GM15510 (cell line): Measurements from ENCODE around the gene SFXN2.

ENCODE experiments used
- POLR2A ChIP-seq: IDR thresholded peaks from 3 replicates; pipeline ENCODE4 v1.6.1; 2011; ENCODE audit warnings: borderline replicate concordance; ENCODE audit not compliant: insufficient read length; ENCODE audit errors: extremely low read depth

SFXN2 gene

DNA sequence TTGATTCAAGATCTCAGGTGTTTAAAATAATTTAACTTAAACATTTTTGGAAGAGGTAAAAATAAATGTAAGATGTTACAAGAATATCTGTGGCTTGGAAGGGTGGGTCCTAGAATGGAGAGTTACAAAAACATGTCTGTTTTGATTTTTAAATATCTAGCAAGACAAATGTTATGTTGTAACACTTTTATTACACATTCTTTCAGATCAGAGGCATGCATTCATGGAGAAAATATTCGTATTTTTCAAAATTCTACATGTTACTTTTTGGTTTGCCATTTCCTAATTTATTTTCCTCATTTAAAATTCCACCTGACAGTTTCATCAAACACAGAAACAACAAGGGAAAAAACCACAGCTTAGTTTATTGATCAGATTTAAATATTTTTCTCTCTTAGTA is 39.3 kb downstream of the SFXN2 start:
- no peak for TF ChIP-seq POLR2A

DNA sequence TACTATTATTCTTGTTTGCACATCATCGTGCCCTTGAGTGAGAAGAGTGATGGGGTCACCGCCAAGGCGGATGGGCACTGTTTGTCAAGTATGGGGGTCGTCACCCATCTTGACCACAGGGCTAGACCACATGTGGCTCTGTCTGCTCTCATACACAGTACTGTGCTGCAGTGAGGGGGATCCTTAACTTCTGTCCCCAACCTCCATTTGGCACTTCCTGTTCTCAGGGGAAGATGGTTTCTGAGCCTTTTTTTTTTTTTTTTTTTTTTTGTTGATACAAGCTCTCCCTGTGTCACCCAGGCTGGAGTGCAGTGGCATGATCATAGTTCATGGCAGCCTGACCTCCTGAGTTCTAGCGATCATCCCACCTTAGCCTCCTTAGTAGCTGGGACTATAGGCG is 42.9 kb downstream of the SFXN2 start:
- TF ChIP-seq POLR2A = no peak

DNA sequence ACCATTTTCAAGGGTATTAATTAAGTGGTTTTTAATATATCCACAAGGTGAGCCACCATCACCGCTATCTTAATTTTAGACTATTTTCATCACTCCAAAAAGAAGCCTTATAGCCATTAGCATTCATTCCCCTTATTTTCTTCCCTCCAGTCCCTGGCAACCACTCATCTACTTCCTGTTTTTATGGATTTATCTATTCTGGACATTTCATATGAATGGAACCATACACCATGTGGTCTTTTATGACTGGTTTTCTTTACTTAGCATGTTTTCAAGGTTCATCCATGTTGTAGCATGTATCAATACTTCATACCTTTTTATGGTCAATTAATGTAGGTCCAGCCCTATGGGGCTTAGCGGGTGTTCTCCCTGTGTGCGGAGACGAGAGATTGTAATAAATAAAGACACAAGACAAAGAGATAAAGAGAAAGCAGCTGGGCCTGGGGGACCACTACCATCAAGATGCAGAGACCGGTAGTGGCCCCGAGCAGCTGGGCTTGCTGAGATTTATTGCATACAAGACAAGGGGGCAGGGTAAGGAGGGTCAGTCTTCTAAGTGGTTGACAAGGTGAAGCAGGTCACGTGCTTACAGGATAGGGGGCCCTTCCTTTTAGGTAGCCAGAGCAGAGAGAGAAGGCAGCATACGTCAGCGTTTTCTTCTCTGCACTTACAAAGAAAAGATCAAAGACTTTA is 44.0 kb downstream of the SFXN2 start:
- no peak for TF ChIP-seq POLR2A

DNA sequence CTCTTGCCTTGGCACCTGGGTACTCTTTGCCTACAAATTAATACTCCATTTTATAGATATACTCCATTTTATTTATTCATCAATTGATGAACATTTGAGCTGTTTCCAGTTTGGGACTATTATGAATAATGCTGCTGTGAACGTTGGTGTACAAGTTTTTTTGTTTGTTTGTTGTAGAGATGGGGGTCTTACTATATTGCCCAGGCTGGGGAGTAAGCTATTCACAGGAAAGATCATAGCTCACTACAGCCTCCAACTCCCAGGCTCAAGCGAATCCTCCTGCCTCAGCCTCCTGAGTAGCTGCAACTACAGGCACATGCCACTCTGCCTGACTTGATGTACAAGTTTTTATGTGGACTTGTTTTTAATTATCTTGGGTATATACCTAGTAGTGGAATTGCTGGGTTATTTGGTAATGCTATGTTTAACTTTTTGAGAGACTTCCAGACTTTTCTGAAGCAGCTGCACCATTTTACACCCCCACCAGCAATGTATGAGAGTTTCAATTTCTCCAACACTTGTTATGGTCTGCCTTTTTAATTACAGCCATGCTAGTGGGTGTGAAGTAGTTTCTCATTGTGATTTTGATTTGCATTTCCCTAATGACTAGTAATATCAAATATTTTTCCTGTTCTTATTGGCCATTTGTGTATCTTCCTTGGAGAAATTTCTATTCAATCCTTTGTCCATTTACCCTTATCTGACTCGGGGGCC is 45.2 kb downstream of the SFXN2 start:
- TF ChIP-seq POLR2A = no peak

DNA sequence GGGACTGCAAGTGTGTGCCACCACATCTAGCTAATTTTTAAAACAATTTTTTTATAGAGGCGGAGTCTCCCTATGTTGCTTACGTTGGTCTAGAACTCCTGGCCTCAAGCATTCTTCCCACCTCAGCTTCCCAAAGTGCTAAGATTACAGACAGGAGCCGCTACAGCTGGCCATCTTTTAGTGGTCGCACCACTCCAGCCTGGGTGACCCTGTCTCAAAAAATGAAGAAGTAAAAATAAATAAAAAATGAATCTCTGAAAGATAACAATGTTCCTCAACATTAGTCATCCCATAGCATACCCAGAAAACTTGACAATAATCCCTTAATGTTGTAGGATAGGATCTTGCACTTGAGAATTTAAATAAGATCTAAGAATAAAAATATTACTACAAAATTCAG is 47.5 kb downstream of the SFXN2 start:
- no peak for TF ChIP-seq POLR2A

DNA sequence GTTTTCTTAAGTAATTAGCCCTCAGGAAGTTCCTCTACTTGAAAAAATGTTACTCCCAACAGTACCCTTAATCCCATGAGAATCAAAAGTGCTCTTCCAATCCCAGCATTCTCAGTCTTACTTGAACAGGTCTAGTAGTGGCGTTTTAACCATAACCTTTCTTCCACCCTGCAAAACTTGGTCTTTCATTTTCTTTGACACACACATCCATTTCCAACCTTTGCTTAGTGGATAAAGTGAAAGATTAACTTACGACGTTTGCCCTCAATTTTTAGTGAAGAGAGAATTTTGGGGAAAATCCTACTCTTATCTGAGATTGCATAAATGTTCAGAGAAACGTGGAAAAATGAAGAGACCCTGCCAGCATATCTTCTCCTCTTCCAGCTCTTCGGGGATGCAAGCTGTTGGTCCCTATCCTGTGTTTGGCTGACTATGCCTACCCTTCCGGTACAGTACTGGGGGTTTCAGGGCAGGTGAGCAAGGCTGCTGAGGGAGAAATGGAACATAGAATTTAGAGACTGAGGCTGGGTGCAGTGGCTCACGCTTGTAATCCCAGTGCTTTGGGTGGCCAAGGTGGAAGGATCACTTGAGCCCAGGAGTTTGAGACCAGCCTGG is 48.1 kb downstream of the SFXN2 start:
- TF ChIP-seq POLR2A = no peak

DNA sequence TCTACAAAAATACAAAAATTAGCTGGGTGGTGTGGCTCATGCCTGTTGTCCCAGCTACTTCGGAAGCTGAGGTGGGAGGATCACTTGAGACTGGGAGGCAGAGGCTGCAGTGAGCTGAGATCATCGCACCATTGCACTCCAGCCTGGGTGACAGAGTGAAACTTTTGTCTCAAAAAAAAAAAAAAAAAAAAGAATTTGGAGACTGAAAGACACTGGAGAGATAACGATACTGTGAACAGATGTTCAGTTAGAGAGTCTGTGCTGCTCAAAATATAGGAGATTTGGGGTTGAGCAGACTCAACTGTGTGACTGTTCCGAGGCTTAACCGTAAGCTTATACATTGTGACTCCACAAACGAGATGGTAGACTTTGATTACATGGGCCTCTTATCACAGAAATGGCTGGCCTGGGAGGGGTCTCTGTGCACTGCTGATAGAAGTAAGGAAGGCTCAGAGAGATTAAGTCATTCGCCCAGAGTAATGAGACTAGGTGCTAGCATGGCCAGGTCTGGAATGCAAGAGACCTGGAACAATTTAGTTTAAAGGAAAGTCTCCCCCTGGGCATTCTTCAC is 48.7 kb downstream of the SFXN2 start:
- no peak for TF ChIP-seq POLR2A

DNA sequence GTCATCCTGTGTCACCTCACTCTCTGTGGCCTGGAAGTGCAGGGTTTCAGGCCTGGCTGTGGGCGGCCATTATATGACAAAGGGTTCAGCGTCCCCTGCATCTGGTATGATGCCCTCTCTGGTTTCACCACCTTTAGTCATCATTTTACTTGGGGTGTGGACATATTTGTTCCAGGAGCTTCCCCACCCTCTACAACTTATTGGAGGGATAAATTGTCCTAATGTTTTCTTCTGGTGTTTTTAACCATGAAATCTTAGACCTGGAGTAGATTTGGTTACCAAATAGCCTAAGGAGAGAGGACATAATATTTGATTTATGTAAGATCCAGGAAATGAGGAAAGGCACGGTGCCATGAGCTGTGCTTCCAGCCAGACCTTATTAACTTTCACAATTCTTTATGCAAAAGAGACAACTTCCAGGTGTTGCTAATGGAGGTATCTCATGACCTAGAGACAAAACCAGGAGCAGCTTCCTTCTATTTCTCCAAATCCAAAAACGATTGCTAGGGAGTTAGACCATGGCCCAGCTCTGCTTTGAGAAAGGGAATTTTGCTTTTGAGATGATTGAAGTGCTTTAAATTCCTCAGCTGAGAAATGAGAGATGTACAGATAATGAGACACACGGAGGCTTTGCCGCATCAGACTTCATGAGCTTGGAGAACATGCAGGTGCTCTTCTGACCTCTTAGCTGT is 50.2 kb downstream of the SFXN2 start:
- no peak for TF ChIP-seq POLR2A

DNA sequence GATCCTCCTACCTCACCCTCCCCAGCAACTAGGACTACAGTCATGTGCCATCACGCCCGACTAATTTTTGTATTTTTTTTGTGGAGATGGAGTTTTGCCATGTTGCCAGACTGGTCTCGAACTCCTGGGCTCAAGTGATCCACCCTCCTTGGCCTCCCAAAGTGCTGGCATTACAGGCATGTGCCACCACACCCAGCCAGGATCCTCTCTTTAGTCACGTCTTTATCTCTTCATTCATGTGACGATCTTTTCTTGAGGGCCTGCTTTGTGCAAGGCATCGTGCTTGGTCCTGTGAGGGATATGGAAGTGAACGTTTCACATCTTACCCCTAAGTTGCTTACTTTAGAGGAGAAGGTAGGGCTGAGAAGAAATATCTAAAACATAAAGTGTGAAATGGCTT is 50.9 kb downstream of the SFXN2 start:
- TF ChIP-seq POLR2A = no peak

DNA sequence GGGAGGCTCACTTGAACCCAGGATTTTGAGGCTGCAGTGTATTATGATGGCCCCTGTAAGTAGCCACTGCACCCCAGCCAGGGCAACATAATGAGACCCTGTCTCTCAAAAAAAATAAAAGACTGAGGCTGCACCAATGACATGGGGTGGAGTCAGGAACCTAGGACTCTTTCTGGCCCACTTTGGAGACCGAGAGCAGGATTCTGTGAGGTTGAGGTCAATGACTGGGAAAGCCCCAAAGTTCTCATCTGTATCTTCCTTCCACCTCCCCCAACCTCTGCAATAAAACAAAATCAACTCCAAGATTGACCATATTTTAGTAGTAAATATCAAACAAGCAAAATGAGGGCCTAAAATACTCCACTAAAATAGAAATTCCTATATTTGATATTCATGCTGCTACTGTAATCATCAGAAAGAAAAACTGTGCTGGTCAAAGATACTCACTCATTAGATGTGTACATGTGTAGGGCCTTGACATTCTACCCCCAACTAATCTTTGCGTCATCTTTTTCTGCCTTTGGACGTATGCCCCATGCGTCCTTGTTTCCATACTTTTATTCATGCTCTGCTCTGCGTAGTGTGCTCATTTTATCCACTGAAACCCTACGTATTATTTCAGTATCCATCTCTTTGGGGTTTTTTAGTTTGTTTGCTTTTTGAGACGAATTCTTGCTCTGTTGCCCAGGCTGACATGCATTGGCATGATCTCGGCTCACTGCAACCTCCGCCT is 53.2 kb downstream of the SFXN2 start:
- TF ChIP-seq POLR2A = no peak

DNA sequence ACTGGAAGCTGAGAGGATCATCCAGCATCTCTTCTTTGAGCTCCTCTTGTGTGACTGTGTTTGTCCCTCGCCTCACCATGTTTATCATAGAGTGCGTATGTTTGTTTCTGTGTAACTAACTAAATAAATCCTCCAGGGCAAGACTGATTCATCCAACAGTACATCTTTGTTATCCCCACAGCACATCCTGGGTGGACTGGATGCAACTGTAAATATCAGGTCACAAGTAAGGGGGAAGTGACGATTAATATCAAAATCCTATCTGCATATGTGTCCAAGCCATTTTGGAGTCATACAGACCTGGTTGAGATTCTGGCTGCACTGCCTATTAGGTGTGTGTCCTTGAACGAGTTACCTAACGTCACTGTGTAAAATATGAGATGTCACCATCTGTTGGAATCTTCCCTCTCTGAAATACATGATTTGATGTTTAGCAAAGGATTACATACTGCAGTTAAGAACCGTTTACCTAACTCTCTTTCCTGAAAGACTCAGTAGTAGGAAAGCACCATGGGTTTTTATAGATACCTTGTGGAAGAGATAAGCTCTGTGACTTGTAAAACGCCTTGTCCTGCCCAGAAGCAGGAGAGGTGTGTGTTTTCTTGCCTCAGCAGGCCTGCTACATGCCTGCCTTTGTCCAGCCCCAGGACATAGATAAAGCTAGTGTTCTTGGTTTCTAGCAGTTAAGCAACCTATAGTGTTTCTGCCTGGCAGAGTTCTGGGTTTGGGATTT is 55.1 kb downstream of the SFXN2 start:
- no peak for TF ChIP-seq POLR2A

DNA sequence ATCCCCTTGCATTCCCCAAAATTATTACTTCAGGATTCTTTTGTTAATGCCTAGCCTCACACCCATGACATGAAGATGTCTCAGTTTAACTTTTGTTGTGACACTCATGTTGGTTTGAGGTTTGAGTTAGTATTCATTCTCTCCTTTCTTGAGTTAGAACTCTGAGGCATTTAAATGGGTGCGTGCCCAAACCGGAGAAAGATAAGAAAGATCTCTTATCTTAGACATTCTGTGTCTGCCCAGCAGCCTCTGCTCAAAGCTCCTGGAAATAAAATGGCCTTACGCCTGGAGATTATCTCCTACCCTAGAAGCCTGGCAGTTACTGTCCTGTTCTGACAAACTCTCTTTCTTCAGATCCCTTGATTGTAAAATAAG is 55.7 kb downstream of the SFXN2 start:
- TF ChIP-seq POLR2A = no peak

DNA sequence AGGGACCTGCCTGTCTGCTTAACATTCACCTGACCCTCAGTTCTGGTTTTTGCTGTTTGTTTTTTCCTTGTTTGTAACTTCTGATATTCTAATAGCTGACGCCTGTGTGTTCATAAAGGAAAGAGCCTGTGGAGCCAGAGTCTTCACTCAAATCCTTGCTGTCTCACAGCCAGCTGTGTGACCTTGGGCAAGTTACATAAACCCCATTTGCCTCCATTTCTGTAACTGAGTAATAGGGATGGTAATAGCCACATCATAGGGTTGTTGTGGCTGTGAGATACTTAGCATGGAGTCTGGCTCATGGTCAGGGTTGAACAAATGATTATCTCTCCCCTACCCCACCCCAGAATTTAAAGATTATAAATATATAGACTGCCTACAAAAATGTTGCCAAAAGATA is 56.4 kb downstream of the SFXN2 start:
- no peak for TF ChIP-seq POLR2A

DNA sequence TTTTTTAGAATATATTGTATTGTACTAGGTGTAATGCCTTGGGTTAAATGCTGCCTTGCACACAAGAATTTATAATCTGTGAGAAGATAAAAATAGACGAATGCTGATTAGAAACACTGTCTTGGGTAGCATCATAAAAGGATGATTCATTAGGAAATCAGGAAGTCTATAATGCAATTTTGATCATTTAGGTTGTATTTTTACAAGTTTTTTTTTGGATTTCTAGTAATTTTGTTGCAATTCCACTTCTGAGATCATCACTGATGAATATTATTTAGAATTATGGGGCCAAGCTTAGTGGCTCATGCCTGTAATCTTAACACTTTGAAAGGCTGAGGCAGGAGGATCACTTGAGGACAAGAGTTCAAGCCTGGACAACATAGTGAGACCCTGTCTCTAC is 58.9 kb downstream of the SFXN2 start:
- no peak for TF ChIP-seq POLR2A
